Epidermal melanocyte (primary cell): ENCODE results near the gene FNBP1.

Source experiments
- DNase-seq: peaks from one replicate; pipeline ENCODE4 v3.0.0; 2011; ENCODE audit warnings: low spot score; ENCODE audit not compliant: insufficient read length

The FNBP1 gene

GRCh38 chr9:130045725-130046450 is 2.9 kb upstream of the FNBP1 start:
- no peak for DNase-seq

DNA sequence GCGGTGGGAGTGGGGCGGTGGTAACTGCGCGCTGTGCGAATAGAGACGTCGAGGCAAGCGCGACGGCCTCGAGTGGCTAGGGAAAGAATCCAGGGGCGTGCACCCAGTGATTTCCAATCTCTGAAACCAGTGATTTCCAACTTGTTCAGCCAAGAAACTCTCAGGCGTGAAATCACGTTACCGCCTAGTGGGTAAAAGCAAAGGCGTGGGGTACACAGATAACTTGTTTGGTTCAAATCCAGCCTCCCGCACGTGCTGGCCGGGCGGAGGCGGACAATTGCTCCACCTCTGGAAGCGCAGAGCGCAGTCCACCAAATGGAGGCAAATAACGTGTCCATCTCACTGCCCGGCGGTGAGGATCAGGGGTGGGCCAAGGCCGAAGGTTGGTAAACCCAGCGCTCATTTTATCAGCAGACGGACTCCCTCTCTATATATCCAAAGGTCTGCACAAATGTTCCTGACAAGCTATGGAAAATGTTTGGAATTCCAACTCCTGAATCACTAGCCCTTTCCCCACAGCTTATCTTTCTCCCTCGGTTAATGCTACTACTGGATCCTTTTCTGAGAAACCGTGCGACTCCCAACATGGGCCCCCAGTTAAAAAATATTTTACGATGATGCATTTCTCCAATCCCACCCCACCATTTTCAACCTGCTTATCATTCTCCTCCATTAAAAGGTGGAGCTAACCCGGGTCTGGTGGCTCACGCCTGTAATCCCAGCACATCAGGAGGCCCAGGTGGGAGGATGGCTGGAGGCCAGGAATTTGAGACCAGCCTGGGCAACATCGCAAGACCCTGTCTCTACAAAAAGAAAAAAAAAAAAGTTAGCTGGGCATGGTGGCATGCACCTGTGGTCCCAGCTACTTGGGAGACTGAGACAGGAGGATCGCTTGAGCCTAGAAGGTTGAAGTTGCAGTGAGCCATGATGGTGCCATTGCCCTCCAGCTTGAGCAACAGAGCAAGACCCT is 950 bp upstream of the FNBP1 start:
- DNase-seq = no peak

DNA sequence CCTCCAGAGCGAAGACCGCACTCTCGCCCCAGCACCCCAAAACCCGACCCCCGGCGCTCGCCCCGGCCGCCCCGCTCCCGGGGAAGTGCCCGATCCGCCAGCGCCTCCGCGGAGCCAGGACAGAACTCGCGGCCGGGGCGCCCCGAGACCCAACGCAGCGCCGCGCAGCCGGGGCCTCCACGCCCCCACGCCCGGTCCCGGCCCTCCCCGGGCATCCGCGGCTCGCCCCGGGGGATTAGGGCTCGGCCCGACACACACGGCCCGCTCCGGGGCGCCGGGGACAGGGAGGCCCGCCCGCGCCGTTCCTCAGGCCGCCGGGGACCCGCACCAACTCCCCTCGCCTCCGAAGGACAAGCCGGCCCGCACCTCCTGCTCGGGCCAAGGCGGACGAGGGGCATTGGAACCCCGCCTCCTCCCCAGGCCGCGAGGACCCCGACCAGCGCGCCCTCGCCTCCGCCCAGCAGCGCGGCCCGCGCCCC is 544 bp downstream of the FNBP1 start:
- DNase-seq = peak; percentile 31

GRCh38 chr9:130041648-130042405 is 1.2 kb downstream of the FNBP1 start:
- DNase-seq = no peak

- DNase-seq = no peak
Measured at GRCh38 chr9:130040984-130041647, 1.9 kb downstream of the FNBP1 start.

- DNase-seq = no peak
Measured at GRCh38 chr9:130039528-130040147, 3.4 kb downstream of the FNBP1 start.

DNA sequence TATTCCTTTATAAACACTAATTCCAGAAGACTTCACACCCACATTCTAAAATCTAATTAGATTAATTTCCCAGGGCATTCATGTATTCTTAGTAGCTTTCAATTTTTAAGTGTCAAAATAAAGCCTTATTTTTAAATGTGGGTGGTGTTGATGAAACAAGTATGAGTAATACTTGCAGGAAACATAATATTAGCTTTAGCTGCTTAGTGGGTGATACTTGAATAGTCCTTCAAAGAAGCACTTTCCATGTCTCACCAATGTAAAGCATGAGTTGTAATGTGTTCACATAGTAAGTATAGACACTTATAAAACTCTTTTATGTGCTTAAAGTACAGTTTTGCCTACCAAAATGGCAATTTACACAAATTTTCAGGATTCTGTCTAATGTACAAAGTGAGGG is 6.9 kb downstream of the FNBP1 start:
- no peak for DNase-seq

DNA sequence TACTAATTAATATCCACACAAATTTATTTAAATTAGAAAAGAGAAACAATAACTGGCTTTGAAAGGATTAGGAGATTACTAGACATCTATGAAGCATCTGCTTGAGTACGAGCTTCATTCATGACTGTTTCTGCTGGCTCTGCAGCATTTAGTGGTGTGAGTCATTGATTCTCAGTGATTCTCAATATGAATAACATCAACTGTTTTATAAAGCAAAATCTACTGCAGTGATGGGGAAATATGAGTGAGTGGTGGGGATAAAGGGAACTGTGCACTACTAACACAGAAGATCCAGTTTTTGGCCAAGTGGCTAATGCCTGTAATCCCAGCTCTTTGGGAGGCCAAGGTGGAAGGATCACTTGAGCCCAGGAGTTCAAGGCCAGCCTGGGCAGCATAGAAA is 8.4 kb downstream of the FNBP1 start:
- DNase-seq = no peak

- DNase-seq = no peak
Measured at GRCh38 chr9:130030651-130031127, 12.3 kb downstream of the FNBP1 start.

DNA sequence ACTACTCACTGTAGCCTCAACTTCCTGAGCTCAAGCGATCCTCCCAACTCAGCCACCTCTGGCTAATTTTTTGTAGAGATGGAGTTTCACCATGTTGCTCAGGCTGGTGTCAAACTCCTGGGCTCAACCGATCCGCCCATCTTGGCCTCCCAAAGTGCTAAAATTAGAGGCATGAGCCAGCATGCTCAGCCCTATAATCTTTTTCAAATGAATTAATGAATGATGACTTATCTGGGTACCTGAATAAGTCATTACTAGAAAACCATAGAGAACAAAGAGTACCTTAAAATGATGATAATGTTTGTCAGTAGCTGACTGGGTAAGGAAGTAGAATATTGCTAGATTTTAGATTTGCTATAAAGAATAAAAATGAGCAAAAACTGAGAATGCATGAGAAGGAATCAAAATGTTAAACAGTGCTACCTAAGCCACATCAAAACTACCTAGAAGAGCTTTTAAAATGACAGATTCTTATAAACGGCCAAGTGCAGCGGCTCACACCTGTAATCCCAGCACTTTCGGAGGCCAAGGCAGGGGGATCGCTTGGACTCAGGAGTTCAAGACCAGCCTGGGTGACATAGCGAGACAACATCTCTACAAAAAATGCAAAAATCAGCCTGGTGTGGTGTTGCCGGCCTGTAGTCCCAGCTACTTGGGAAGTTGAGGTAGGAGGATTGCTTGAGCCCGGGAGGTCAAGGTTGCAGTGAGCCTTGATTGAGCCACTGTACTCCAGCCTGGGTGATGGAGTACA is 13.6 kb downstream of the FNBP1 start:
- DNase-seq = no peak

GRCh38 chr9:130028493-130029222 is 14.3 kb downstream of the FNBP1 start:
- DNase-seq = no peak

GRCh38 chr9:130027533-130028365 is 15.2 kb downstream of the FNBP1 start:
- no peak for DNase-seq

DNA sequence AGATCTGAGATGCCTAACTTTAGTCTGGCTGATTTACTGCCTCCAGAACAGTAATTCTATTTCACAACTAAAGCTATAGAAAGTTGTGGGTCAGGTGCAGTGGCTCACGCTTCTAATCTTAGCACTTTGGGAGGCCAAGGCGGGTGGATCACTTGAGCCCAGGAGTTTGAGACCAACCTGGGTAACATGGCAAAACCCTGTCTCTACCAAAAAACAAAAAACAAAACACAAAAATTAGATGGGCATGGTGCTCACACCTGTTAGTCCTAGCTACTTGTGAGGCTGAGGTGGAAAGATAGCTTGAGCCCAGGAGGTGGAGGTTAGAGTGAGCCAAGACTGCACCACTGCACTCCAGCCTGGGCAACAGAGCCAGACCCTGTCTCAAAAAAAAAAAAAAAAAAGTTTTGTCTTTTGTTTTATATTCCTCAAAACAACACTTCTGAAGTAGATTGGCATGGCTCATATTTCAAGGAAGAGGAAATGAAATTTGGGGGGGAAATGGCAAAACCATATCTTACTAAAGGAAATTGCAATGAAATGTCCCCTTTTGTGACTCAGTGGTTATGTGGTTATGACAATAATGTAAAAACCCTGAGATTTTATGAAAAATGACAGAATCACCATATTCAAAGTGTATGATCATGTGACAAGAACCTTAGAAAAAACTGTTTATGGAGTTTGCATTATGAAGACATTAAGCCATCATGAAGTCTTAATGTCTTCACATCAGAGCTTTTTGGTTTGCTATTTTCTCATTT is 16.2 kb downstream of the FNBP1 start:
- no peak for DNase-seq

GRCh38 chr9:130024597-130024994 is 18.4 kb downstream of the FNBP1 start:
- DNase-seq = no peak

GRCh38 chr9:130023994-130024596 is 18.9 kb downstream of the FNBP1 start:
- DNase-seq = no peak

GRCh38 chr9:130023144-130023787 is 19.7 kb downstream of the FNBP1 start:
- DNase-seq = no peak
